K562 (cell line): ENCODE measurements around the gene SLC26A11. TPM values are rescaled to one million over a fixed set of nuclear protein-coding genes. Genes with fewer than 3 reads are reported as not detected.

ENCODE experiments used
- ATAC-seq: fragments of 200-7000 bp; cut with Tn5 transposase; 3 replicates; pipeline ENCODE4 v1.9.1; 2020; ENCODE audit warnings: moderate library complexity
- BruUV-seq: library from RNA; stranded (reverse); fragments of 400-500 nt; replicated peaks from 2 replicates; lab custom pipeline; 2021; lab: Mats Ljungman, UMichigan
- CTCF ChIA-PET: fragments of 300-600 bp; formaldehyde crosslinking; extraction: SDS; loops from one replicate; lab custom pipeline; 2021; ENCODE audit warnings: low intra/inter-chr PET ratio; lab: Yijun Ruan, JAX
- POLR2A ChIA-PET: fragments of 300-600, 350-650 bp; sonication (Branson Sonifier 250); formaldehyde crosslinking; extraction: SDS; loops from one replicate; lab custom pipeline; 2021; ENCODE audit warnings: antibody characterized with exemption, inconsistent platforms; lab: Yijun Ruan, JAX
- DNase-seq, 4 experiments: peaks; one replicate each; pipeline versions ENCODE4 v3.0.0 to v3.0.0-alpha.2; 2011 to 2018; ENCODE audit warnings: low spot score in 3 of 4, mixed read lengths in 3 of 4; ENCODE audit errors: extremely low read depth in 1 of 4
- FAIRE-seq: peaks from 2 replicates; lab custom pipeline; 2011; peaks lifted over from hg19 to GRCh38; lab: Jason Lieb, UNC
- H2AFZ ChIP-seq: 2 replicates; pipeline ENCODE4 v1.6.0; 2011; ENCODE audit warnings: low read depth, low read length, control low read depth, inconsistent platforms
- H3K27ac ChIP-seq: fragments of 200-600 bp; 3 replicates; pipeline ENCODE4 v1.8.0; 2011; ENCODE audit warnings: low read depth, mild to moderate bottlenecking, control low read depth, inconsistent platforms, low read length, moderate library complexity, mixed read lengths; ENCODE audit errors: extremely low read depth
- H3K27me3 ChIP-seq, 2 experiments: fragments of 300-600 bp in 1 of 2; 2 replicates in 1 of 2; 3 replicates in 1 of 2; pipeline versions ENCODE4 v1.6.0 to v1.8.0; 2011; ENCODE audit warnings: inconsistent platforms in 2 of 2, low read length in 2 of 2, mild to moderate bottlenecking in 1 of 2, mixed read lengths in 1 of 2, moderate library complexity in 1 of 2; ENCODE audit not compliant: control insufficient read depth in 2 of 2, insufficient read depth in 2 of 2
- H3K36me3 ChIP-seq: fragments of 300-600 bp; 3 replicates; pipeline ENCODE4 v1.8.0; 2011; ENCODE audit warnings: mild to moderate bottlenecking, low read length, inconsistent platforms; ENCODE audit not compliant: control insufficient read depth, insufficient read depth
- H3K4me1 ChIP-seq, 2 experiments: fragments of 200-600 bp in 1 of 2; replicated peaks in 1 of 2; 2 replicates in 1 of 2; 3 replicates in 1 of 2; pipeline versions ENCODE4 v1.5.1 to v1.8.0; 2011; ENCODE audit warnings: inconsistent platforms in 2 of 2, low read length in 2 of 2, mild to moderate bottlenecking in 1 of 2, mixed read lengths in 1 of 2, moderate library complexity in 1 of 2; ENCODE audit not compliant: control insufficient read depth in 2 of 2, insufficient read depth in 2 of 2
- H3K4me2 ChIP-seq: 2 replicates; pipeline ENCODE4 v1.6.1; 2011; ENCODE audit warnings: low read length, control low read depth, inconsistent platforms, mixed read lengths; ENCODE audit not compliant: insufficient read depth
- H3K4me3 ChIP-seq: fragments of 200-600 bp; sonication (generic), shearing (Covaris generic); 2 replicates; pipeline ENCODE4 v1.5.1; 2016; ENCODE audit warnings: control low read depth, inconsistent platforms
- H3K79me2 ChIP-seq: fragments of 200-600 bp; 3 replicates; pipeline ENCODE4 v1.8.0; 2011; ENCODE audit warnings: low read length, inconsistent platforms; ENCODE audit not compliant: control insufficient read depth, insufficient read depth
- H3K9ac ChIP-seq, 2 experiments: 2 replicates each; pipeline versions ENCODE4 v1.6.0 to v1.6.1; 2011; ENCODE audit warnings: low read depth in 2 of 2, low read length in 2 of 2, control low read depth in 1 of 2, inconsistent platforms in 1 of 2, mild to moderate bottlenecking in 1 of 2, mixed read lengths in 1 of 2; ENCODE audit not compliant: insufficient read depth in 1 of 2
- H3K9me1 ChIP-seq: one replicate; pipeline ENCODE4 v1.6.0; 2011; ENCODE audit warnings: inconsistent platforms, mild to moderate bottlenecking, low read length, moderate library complexity; ENCODE audit not compliant: control insufficient read depth, insufficient read depth
- H3K9me3 ChIP-seq: replicated peaks from 2 replicates; pipeline ENCODE4 v1.5.1; 2011; ENCODE audit warnings: low read depth, low read length, inconsistent platforms; ENCODE audit not compliant: control insufficient read depth, insufficient read depth
- H4K20me1 ChIP-seq: replicated peaks from 2 replicates; pipeline ENCODE4 v1.6.1; 2011; ENCODE audit warnings: low read length, inconsistent platforms, mixed read lengths; ENCODE audit not compliant: control insufficient read depth, insufficient read depth
- FOXP4 ChIP-seq: sonication (generic); formaldehyde crosslinking; IDR thresholded peaks from 2 replicates; pipeline ENCODE4 v1.8.0; 2022; ENCODE audit warnings: mild to moderate bottlenecking, missing genetic modification reagents, borderline replicate concordance
- HOMEZ ChIP-seq: fragments of 250-450 bp; sonication (Bioruptor Pico); IDR thresholded peaks from 2 replicates; pipeline ENCODE4 v1.4.0; 2020; ENCODE audit warnings: mild to moderate bottlenecking, moderate library complexity
- RBM25 ChIP-seq: fragments of 200-400 bp; formaldehyde crosslinking; IDR thresholded peaks from 2 replicates; pipeline ENCODE4 v1.6.1; 2018; ENCODE audit warnings: low read length, low read depth, moderate library complexity; ENCODE audit not compliant: severe bottlenecking
- SAFB ChIP-seq: fragments of 200-400 bp; formaldehyde crosslinking; IDR thresholded peaks from 2 replicates; pipeline ENCODE4 v1.6.1; 2017; ENCODE audit warnings: low read depth, low read length, borderline replicate concordance
- SNRNP70 ChIP-seq: fragments of 200-400 bp; formaldehyde crosslinking; optimal IDR thresholded peaks from 2 replicates; pipeline ENCODE3; 2017; ENCODE audit warnings: low read depth, low read length
- ZNF174 ChIP-seq: fragments of 250-450 bp; sonication (Bioruptor Pico); IDR thresholded peaks from 2 replicates; pipeline ENCODE4 v1.4.0; 2020; ENCODE audit warnings: mild to moderate bottlenecking
- WGBS: fragments of 100-300 bp; shearing (Covaris generic); methylation state at CpG from one replicate; pipeline ENCODE4 v1.1.6; 2016; ENCODE audit warnings: low coverage, mixed read lengths; ENCODE audit not compliant: insufficient coverage; ENCODE audit errors: missing lambda C conversion rate; 5-methylcytosine and 5-hydroxymethylcytosine counted together
- in situ Hi-C: fragments of 300-500 bp; cut with MboI; formaldehyde crosslinking; loops from 4 replicates; pipeline ENCODE4 v1.15.0; 2018; ENCODE audit warnings: inconsistent platforms, mixed read lengths
- intact Hi-C: fragments of 100-400 bp; cut with micrococcal nuclease; formaldehyde crosslinking; loops from 2 replicates; pipeline ENCODE4 v1.14.2; 2022
- polyA plus RNA-seq, 8 experiments: library from polyadenylated mRNA; depleted of rRNA in 4 of 8; stranded (reverse) in 5 of 8; unstranded in 3 of 8; fragments of >200 nt; fragmentation: Nextera tagmentation in 2 of 8; fragmentation: Illumina TruSeq in 1 of 8; extraction: Ambion mirVana in 2 of 8; extraction: Trizol in 1 of 8; gene quantifications; 2 replicates each; pipeline versions ENCODE4 v1.2.1 to v1.2.3, GENCODE V29; 2011 to 2014; ENCODE audit warnings: inconsistent platforms in 1 of 8, missing spikeins in 1 of 8
- total RNA-seq, 7 experiments: library from RNA; depleted of rRNA in 6 of 7; stranded (reverse); fragments of >200 nt in 6 of 7; fragmentation: Illumina TruSeq in 2 of 7; extraction: Trizol in 2 of 7; gene quantifications; 2 replicates each; pipeline versions ENCODE4 v1.2.1 to v1.2.3, GENCODE V29; 2011 to 2021; ENCODE audit warnings: low replicate concordance in 1 of 7
- TF ChIP-seq, protein P1 (sequence below): fragments of 150-350 bp; conservative IDR thresholded peaks from 2 replicates; pipeline ENCODE4 v1.6.1; 2014; ENCODE audit warnings: low read length
- TF ChIP-seq, protein P2 (sequence below): sonication (generic); formaldehyde crosslinking; IDR thresholded peaks from 2 replicates; pipeline ENCODE4 v1.8.1; 2023; ENCODE audit warnings: mild to moderate bottlenecking, missing genetic modification reagents
- TF ChIP-seq, protein P3 (sequence below): sonication (generic); formaldehyde crosslinking; IDR thresholded peaks from 2 replicates; pipeline ENCODE4 v1.8.0; 2022; ENCODE audit warnings: mild to moderate bottlenecking, missing genetic modification reagents
- TF ChIP-seq, protein P4 (sequence below): fragments of 450-650 bp; IDR thresholded peaks from 2 replicates; pipeline ENCODE4 v1.6.1; 2016; ENCODE audit warnings: missing biosample characterization, missing genetic modification characterization

Gene SLC26A11
- total and polyA plus RNA-seq, 9 of the 15 experiments (the other 6 are each of a cell fraction or from before 2014, with no cell fraction given) = 0.06 to 3.1 (median 1.2) TPM; not detected in 1

DNA sequence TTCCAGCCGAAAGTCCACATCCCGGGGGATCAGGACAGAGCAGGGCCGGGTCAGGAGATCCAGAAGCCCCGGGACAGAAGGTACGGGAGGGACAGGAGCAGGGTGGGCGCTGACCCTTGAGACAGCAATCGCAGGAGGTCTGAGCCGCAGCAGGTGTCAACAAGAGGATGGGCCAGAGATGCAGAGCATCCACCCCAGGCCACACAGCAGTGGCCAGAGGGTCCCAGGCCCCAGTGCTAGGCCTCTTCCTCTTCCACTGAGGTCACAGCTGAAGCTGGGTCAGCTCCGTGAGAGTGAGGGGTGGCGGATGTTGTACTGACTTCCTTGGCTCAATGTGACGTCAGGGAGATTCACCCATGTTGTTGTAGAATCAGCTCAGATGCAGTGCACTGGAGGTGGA lies 31.7 kb downstream of the SLC26A11 start:
- no peak overlapping the region for H3K4me2 ChIP-seq
- H3K27me3 ChIP-seq = no peaks in the 10 kb centered on the region
- no peak for DNase-seq
- H3K9ac ChIP-seq = 0 out of 4 replicates have a peak overlapping the region, but pooled peaks of 1 of the 2 experiments have one; percentile 3
- WGBS = 78% methylated on average over 9 of the region's 11 CpGs
- intact Hi-C loops = no loop called here
- ATAC-seq = no peak
- H3K27ac ChIP-seq = peak overlapping the region; percentile 15; the same call in 1 of the 3 replicates
- ChIA-PET CTCF (no interaction called here), POLR2A (interaction anchor here (0.7 kb wide), 1 partner anchor 562 kb away, joined by 3 read pairs; no protein-coding TSS in a partner anchor)
- no peak for FAIRE-seq
- H2AFZ ChIP-seq = no peak overlapping the region
- no peaks in the 10 kb centered on the region; the same call in 2 of the 3 replicates for H3K79me2 ChIP-seq
- H4K20me1 ChIP-seq = no peaks in the 10 kb centered on the region
- H3K36me3 ChIP-seq = no peaks in the 10 kb centered on the region
- no peak overlapping the region for H3K4me3 ChIP-seq
- peaks cover 38 to 67% of the 10 kb centered on the region in 2 experiments for H3K4me1 ChIP-seq
- no peaks in the 10 kb centered on the region for H3K9me3 ChIP-seq
- no TSS peak for BruUV-seq
- H3K9me1 ChIP-seq = no peaks in the 10 kb centered on the region
- in situ Hi-C loops = no loop called here
- TF ChIP-seq, protein P1, sequence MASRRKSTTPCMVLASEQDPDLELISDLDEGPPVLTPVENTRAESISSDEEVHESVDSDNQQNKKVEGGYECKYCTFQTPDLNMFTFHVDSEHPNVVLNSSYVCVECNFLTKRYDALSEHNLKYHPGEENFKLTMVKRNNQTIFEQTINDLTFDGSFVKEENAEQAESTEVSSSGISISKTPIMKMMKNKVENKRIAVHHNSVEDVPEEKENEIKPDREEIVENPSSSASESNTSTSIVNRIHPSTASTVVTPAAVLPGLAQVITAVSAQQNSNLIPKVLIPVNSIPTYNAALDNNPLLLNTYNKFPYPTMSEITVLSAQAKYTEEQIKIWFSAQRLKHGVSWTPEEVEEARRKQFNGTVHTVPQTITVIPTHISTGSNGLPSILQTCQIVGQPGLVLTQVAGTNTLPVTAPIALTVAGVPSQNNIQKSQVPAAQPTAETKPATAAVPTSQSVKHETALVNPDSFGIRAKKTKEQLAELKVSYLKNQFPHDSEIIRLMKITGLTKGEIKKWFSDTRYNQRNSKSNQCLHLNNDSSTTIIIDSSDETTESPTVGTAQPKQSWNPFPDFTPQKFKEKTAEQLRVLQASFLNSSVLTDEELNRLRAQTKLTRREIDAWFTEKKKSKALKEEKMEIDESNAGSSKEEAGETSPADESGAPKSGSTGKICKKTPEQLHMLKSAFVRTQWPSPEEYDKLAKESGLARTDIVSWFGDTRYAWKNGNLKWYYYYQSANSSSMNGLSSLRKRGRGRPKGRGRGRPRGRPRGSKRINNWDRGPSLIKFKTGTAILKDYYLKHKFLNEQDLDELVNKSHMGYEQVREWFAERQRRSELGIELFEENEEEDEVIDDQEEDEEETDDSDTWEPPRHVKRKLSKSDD = no peak
- no peak for TF ChIP-seq HOMEZ (CRISPR knock-in tag)
- TF ChIP-seq, protein P2, sequence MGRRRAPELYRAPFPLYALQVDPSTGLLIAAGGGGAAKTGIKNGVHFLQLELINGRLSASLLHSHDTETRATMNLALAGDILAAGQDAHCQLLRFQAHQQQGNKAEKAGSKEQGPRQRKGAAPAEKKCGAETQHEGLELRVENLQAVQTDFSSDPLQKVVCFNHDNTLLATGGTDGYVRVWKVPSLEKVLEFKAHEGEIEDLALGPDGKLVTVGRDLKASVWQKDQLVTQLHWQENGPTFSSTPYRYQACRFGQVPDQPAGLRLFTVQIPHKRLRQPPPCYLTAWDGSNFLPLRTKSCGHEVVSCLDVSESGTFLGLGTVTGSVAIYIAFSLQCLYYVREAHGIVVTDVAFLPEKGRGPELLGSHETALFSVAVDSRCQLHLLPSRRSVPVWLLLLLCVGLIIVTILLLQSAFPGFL (CRISPR knock-in tag) = no peak
- TF ChIP-seq, protein P3, sequence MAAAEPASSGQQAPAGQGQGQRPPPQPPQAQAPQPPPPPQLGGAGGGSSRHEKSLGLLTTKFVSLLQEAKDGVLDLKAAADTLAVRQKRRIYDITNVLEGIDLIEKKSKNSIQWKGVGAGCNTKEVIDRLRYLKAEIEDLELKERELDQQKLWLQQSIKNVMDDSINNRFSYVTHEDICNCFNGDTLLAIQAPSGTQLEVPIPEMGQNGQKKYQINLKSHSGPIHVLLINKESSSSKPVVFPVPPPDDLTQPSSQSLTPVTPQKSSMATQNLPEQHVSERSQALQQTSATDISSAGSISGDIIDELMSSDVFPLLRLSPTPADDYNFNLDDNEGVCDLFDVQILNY (CRISPR knock-in tag) = no peak
- no peak for TF ChIP-seq ZNF174 (CRISPR knock-in tag)
- no peak for TF ChIP-seq FOXP4
- TF ChIP-seq SAFB = no peak
- no peak for TF ChIP-seq RBM25
- no peak for TF ChIP-seq SNRNP70
- TF ChIP-seq, protein P4, sequence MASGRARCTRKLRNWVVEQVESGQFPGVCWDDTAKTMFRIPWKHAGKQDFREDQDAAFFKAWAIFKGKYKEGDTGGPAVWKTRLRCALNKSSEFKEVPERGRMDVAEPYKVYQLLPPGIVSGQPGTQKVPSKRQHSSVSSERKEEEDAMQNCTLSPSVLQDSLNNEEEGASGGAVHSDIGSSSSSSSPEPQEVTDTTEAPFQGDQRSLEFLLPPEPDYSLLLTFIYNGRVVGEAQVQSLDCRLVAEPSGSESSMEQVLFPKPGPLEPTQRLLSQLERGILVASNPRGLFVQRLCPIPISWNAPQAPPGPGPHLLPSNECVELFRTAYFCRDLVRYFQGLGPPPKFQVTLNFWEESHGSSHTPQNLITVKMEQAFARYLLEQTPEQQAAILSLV (tag) = no peak
